ENCODE data around the gene SLC4A1. TPM values are rescaled to one million over a fixed set of nuclear protein-coding genes. Genes with fewer than 3 reads are reported as not detected.
A peak's percentile ranks its signal among the peaks of the same experiment; 100 is the strongest.

SLC4A1 gene
- total and polyA plus RNA-seq, 2 of the 13 experiments (the other 11 are each of a cell fraction or from before 2014, with no cell fraction given), result not detected

DNA sequence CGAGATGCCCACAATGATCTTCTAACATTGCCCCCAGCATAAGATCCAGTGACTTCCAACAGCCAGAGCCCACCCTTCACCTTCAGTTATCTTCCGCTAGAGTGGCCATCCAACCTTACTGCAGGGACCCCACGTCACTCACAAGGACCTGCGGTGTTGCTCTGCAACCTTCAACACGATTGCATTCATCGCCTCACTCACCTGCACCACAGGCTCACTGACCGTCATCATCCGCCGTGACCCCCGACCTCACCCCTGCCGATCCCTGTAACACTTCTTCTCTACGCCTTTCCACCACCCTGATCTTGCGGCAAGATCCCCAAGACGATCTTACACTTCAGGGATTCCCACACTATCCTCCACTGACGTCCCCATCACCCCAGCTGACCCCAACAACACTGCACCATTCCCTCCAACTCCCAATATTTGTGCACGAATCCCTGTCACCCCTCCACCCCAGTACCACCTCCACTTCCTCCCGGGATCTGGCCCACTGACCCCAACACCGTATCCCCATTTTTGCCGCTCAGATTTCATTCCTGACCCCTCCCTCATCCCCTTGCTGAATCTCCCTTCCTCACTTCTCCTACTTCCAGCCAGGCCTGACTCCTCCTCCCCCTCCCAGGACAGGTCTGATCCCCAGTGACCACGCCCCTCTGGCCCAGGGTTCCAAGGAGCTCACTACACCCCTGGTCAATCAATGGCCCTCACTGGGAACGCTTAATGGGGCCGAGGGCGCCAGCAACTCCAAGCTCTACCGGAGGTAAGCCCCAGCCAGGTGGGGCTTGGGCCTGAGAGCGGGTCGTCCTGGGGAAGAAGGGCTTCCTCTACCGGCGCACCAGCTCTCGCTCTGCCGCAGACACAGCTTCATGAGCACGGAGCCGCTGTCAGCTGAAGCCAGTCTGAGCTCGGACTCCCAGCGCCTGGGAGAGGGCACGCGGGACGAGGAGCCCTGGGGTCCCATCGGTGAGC is 48.1 kb upstream of the SLC4A1 start:
- H3K79me2 ChIP-seq (ENCODE audit: insufficient read depth, low read length), result no peaks in the 10 kb centered on the region
- in situ Hi-C loops (cut with HindIII; ENCODE audit: extremely low pct_ligation_motif_present, low pct_unique_long_range_greater_than_20kb) (no loop called here), intact Hi-C loops (cut with micrococcal nuclease; ENCODE audit: unreplicated experiment) (no loop called here)
- peaks cover 61% of the 10 kb centered on the region for H3K4me1 ChIP-seq (ENCODE audit: insufficient read depth, low read length)
- DNase-seq (ENCODE audit: low spot score) (no peak), ATAC-seq (peak; percentile 38), FAIRE-seq (no peak)
- H3K36me3 ChIP-seq (replicated peaks in 1 of 2; ENCODE audit: control insufficient read depth in 1 of 2, insufficient read depth in 2 of 2, low read length in 2 of 2), result peaks cover 9 to 18% of the 10 kb centered on the region in 2 experiments; a peak in 4 of 5 replicates
- H3K4me2 ChIP-seq (ENCODE audit: low read depth, low read length), result peak overlapping the region; percentile 61
- peak overlapping the region in 1 of 3 experiments; percentile 58; a peak in 2 of 6 replicates for H3K4me3 ChIP-seq (replicated peaks in 1 of 3; ENCODE audit: insufficient read depth in 1 of 3, low read depth in 2 of 3, low read length in 3 of 3)
- BruUV-seq (replicated peaks), result no TSS peak
- WGBS (ENCODE audit: low lambda C conversion rate), result 30% methylated on average over 28 of the region's 38 CpGs
- no peaks in the 10 kb centered on the region for H3K9me3 ChIP-seq (ENCODE audit: low read length)
- no peak overlapping the region for H3K27ac ChIP-seq (ENCODE audit: extremely low read length, insufficient read depth, low read length)
- no peaks in the 10 kb centered on the region for H4K20me1 ChIP-seq (ENCODE audit: insufficient read depth, low read length)
- POLR2A ChIA-PET, result interaction anchor here (0.6 to 1.5 kb wide), 4 partner anchors 11 to 116 kb away, joined by 3 to 5 read pairs (median 4); no protein-coding TSS in a partner anchor
- peaks cover 10 to 36% of the 10 kb centered on the region in 2 experiments; a peak in 4 of 5 replicates for H3K27me3 ChIP-seq (ENCODE audit: control insufficient read depth in 1 of 2, insufficient read depth in 2 of 2, low read length in 2 of 2)
- CTCF ChIA-PET (ENCODE audit: low intra/inter-chr PET ratio, low total read pairs), result no interaction called here
- H3K9ac ChIP-seq (ENCODE audit: insufficient read depth, low read depth, low read length), result no peak overlapping the region
- no peak overlapping the region for H2AFZ ChIP-seq (ENCODE audit: low read length)
- no peak for TF ChIP-seq PAX8 (CRISPR knock-in tag; IDR thresholded peaks at IDR 0.05; ENCODE audit: borderline replicate concordance)
- TF ChIP-seq ZBTB7B (CRISPR knock-in tag; IDR thresholded peaks at IDR 0.05), result no peak
- no peak for TF ChIP-seq MAFK (conservative IDR thresholded peaks at IDR 0.05 in 1 of 2, IDR thresholded peaks at IDR 0.05 in 1 of 2; ENCODE audit: low read length in 2 of 2)
- TF ChIP-seq MEIS2 (CRISPR knock-in tag; IDR thresholded peaks at IDR 0.05), result no peak
- TF ChIP-seq RXRB (CRISPR knock-in tag; IDR thresholded peaks at IDR 0.05; ENCODE audit: borderline replicate concordance), result no peak
- TF ChIP-seq ATF2 (CRISPR knock-in tag; IDR thresholded peaks at IDR 0.05), result no peak
- no peak for TF ChIP-seq SRSF4 (IDR thresholded peaks at IDR 0.05; ENCODE audit: low read depth, low read length, poor library complexity, severe bottlenecking)
- TF ChIP-seq RBAK (CRISPR knock-in tag; IDR thresholded peaks at IDR 0.05), result peak; percentile 62
- no peak for TF ChIP-seq ZNF296 (CRISPR knock-in tag; conservative IDR thresholded peaks at IDR 0.05)
- TF ChIP-seq ZNF639 (CRISPR knock-in tag; conservative IDR thresholded peaks at IDR 0.05), result no peak
- TF ChIP-seq MEF2D (CRISPR knock-in tag; IDR thresholded peaks at IDR 0.05), result no peak
- TF ChIP-seq EZH2 (conservative IDR thresholded peaks at IDR 0.05; ENCODE audit: low read depth, low read length), result peak; percentile 73
- TF ChIP-seq, protein P1, sequence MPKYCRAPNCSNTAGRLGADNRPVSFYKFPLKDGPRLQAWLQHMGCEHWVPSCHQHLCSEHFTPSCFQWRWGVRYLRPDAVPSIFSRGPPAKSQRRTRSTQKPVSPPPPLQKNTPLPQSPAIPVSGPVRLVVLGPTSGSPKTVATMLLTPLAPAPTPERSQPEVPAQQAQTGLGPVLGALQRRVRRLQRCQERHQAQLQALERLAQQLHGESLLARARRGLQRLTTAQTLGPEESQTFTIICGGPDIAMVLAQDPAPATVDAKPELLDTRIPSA (CRISPR knock-in tag; IDR thresholded peaks at IDR 0.05; ENCODE audit: borderline replicate concordance), result no peak
- no peak for TF ChIP-seq NCOA5 (CRISPR knock-in tag; IDR thresholded peaks at IDR 0.05)
- no peak for TF ChIP-seq DR1 (CRISPR knock-in tag; IDR thresholded peaks at IDR 0.05)
- no peak for TF ChIP-seq ZNF335 (CRISPR knock-in tag; IDR thresholded peaks at IDR 0.05)
